Endometrial microvascular endothelial cells (primary cell): Measurements from ENCODE around the gene ADAMTS2. TPM values are rescaled to one million over a fixed set of nuclear protein-coding genes. Genes with fewer than 3 reads are reported as not detected.

Experiments used
- in situ Hi-C: cut with HindIII; loops from 2 replicates; pipeline ENCODE4 v1.10.0; 2017; ENCODE audit warnings: low sequenced_read_pairs, low pct_unique_long_range_greater_than_20kb; ENCODE audit errors: inconsistent ontology term
- total RNA-seq: library from RNA; depleted of rRNA; stranded (reverse); fragments of >200 nt; gene quantifications from one replicate; pipeline ENCODE4 v1.2.3, GENCODE V29; 2015; ENCODE audit errors: inconsistent ontology term

The ADAMTS2 gene
- total RNA-seq, 1 donor from 2014 or later: 2.0 TPM

DNA sequence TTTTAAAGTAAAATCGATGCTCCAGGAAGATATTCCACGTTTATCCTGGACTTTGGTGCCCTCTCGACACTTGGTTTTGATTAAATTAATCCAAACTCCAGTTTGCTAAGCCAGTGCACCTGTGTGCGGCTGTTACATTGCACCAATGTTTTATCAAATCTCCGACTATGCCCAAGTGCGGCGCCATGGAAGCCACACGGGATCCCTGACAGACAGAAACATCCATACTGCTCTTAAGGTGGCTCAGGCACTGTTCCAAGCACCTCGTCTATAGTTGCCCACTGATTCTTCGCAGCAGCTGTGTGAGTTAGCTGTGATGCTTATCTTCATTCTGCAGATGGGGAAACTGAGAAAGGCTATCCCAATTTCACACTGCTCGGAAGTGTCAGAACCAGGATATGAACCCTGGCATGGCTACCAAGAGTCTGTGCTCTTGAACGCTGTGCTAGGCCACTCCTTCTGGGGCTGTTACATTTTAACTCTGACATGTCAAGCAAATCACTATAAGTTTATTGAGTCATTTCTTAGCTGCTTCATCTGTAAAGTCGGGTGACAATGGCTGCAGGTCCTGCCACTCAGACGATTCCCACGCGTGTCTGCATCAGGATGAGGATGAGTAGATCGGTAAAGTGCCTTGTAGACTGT lies 113.0 kb downstream of the ADAMTS2 start:
- in situ Hi-C loops: no loop called here

DNA sequence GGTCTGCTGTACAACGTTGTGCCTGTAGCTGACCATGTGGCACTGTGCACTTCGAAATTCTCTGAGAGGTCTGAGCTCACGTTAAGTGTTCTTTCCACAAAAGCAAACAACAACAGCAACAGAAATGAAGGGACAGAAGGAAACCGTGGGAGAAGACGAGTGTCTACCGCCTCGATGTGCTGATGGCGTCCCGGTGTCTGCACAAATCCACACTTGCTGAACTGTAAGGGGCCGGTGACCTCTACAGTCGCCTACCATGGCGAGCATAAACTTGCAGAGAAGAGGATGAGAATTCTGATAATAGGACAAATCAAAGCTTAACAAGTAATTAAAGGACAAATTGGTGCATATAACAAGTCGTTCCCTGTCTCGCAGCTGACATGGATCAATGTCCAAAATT lies 114.0 kb downstream of the ADAMTS2 start:
- in situ Hi-C loops: no loop called here

DNA sequence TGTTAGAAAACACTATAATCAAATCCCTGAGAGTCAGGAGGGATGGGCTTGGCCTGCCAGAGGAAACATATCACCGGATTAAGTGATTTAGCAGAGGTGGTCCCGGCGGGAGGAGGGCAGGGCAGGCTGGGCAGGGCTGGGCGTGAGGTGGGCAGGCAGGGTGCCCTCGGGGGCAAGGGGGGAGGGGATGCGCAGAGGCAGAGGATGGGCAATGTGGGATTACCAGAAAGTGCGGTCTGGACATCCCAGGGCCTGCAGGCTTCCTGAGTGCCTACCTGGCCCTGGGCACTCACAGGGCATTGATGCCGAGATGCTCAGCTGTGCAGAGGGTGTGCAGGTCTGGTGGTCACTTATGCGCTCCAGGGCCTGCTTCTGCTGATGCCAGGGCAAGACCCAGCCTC lies 115.2 kb downstream of the ADAMTS2 start:
- in situ Hi-C loops: no loop called here

DNA sequence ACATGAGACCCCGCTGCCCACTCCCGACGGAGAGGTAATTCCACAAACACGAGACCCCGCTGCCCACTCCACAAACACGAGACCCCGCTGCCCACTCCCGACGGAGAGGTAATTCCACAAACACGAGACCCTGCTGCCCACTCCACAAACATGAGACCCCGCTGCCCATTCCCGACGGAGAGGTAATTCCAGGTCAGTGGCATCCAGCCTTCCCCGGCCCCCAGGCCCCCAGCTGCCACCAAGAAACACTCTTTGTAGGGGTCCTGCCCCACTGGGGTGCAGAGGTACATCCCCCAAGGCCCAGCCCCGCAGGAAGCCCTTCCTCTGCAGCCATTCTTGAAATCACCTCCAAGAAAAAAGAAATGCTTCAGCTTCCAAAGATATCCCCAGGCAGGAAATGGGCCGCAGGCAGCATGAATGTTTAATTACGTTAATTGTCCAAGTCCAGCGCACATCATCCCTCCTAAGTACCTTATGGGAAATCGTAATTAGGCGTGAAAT lies 115.9 kb downstream of the ADAMTS2 start:
- in situ Hi-C loops: no loop called here

DNA sequence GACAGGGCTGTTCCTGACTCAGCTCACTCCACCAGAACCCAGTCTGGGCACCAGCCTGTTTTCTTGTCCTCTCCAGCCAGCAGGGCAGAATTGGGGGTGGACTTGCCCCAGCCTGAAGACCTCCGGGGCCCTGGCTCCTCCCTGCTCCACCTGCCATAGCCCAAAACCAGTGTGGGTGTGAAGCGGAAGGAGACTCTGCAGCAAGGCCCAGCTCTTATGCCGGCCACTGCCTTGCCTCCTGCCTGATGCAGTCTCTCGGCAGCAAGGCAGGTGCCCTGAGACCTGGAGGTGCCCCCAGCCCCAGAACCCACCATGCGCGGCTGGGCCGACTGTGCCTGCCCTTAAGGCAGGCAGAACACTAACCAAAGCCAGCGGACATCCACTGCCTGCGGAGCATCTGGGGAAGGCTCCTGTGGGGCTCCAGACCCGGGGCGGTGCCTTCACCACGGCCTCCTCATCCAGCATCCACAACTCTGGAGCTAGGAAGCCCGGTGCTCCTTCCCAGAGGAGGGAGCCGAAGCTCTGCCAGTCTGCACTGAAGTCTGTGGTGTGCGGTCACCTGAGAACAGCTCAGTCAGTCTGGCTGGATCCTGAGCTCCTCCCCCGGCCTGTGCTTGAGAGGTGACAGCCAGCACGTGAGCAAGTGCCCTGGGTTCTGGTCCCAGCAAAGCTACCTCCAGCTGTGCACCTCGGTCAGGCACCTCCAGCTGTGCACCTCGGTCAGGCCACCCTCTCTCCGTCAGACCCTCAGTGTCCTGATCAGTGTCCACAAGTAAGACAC lies 116.7 kb downstream of the ADAMTS2 start:
- in situ Hi-C loops: no loop called here

DNA sequence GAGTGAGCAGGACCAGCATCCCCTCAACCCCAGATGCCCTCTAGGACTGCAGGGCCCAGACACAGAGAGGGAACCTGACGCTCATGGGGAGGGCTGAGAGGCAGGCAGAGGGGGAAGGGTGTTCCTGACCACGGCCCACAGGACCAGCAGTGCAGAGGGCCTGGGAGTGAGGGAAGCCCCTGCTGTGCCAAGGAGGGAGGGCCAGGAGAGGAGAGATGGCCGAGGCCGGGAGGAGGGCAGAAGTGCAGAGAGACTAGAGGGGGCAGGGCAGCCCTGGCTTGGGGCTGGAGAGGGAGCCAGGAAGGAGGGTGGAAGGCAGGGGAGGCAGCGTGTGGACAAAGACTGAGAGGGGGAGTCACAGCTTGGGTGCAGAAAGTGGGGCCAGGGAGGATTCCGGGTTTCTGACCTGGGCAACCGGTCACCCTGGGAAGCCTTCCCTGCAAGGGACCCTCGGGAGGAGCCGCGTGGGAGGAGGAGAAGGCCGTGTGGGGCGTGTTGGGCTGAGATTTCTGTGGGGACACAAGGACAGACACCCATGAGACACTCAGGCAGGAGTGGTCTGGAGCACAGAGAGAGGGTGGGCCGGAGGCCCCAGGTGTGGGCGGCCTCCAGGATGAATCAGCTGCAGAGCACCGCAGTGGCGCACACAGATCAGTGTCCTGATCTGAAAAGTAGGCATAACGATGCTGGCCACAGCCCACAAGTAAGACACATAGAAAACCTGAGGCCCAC lies 117.5 kb downstream of the ADAMTS2 start:
- in situ Hi-C loops: no loop called here

DNA sequence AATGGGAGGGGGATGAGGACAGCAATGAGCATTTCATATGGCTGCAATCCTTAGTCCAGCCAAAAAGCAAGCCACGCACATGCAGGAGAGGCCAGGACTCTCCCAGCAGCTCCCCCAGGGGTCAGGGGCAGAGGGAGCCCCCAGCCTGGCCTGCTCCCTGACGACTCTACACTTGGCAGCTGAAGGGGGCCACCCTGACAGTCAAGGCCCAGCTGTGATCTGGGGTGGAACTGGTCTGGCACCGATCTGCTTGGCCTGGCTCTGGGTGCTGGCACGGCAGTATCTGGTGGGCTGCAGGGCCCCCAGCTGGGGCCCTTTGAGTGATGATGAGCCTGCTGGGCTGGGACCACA lies 118.1 kb downstream of the ADAMTS2 start:
- in situ Hi-C loops: no loop called here

DNA sequence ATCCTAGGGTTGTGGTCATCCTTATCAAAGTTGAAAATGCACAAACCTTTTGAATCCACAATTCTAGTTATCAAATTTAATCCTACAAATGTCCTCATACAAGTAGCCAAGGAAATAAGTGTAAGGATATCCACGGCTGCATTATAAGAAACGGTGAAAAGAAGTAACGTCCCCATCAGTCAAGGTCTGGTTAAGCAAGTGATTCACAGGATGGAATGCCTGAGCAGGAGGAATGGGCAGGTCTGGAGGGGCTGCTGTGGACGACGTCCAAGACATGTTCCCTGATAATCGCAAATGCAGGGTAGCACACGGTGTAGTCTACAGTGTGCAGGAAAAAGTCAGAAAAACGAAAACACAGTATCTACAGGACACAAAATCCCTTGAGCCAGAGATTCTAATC lies 118.6 kb downstream of the ADAMTS2 start:
- in situ Hi-C loops: no loop called here

DNA sequence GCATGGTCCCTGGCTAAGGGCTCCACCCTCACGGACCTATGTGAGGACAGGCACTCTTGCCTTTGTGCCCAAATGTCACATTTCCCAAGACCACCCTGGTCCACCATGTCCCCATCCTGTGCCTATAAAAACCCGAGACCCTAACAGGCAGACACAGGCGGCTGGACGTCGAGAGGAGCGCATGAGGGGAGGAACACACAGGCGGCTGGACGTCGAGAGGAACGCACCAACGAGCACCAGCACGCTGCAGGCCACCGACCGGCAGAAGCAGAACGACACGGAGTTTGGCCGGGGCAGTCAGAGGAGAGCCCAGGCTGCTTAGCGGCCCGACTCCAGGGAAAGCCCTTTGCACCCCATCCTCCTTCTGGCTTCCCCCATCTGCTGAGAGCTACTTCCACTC lies 119.9 kb downstream of the ADAMTS2 start:
- in situ Hi-C loops: no loop called here

DNA sequence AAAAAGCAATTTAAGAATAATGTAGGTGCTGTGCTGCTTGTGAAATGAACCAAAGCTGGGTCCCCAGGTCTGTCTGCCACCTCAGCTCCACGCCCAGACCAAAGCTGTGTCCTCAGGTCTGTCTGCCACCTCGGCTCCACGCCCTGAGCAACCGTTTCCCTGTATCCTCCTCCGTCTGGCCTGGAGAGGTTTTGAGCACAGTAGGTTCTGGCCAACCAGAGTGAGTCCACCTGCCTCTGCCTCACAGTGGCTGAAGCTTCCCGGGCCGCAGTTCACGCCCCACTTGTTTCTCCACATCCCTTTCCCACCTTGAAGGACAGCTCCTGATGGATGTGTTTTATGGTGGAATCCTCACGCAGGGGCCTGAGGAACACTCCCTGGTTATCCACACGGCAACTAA lies 120.5 kb downstream of the ADAMTS2 start:
- in situ Hi-C loops: no loop called here

DNA sequence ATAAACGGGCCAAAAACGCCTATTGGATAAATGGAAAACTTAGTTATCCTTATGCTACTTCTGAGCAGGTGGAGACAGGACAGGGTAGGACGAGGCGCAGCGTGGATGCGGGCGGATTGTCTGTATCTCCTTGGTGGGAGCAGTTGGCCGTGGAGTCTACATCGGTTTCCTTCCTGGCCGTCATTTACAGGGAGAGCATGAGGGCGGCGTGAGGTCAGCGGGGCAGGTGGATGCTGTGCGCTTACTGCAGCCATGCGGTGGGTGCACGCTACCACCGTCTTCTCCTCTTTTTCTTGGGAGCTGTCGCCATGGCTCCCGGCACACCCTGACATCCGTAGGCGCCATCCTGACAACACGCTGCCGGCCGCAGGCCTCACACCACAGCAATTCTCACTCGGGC lies 121.3 kb downstream of the ADAMTS2 start:
- in situ Hi-C loops: no loop called here

DNA sequence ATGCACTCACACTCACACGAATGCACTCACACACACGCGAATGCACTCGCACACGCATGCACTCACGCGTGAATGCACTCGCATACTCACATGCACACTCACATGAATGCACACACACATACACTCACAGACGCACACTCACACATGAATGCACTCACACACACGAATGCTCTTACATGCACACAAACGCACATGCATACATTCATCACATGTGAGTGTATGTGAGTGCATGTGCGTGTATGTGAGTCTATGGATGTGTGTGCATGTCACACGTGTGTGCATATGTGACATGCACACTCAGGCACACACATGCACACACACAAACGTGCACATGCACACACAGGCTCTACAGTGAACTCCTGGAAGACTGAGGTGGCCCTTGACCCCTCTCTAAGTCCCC lies 121.7 kb downstream of the ADAMTS2 start:
- in situ Hi-C loops: no loop called here

DNA sequence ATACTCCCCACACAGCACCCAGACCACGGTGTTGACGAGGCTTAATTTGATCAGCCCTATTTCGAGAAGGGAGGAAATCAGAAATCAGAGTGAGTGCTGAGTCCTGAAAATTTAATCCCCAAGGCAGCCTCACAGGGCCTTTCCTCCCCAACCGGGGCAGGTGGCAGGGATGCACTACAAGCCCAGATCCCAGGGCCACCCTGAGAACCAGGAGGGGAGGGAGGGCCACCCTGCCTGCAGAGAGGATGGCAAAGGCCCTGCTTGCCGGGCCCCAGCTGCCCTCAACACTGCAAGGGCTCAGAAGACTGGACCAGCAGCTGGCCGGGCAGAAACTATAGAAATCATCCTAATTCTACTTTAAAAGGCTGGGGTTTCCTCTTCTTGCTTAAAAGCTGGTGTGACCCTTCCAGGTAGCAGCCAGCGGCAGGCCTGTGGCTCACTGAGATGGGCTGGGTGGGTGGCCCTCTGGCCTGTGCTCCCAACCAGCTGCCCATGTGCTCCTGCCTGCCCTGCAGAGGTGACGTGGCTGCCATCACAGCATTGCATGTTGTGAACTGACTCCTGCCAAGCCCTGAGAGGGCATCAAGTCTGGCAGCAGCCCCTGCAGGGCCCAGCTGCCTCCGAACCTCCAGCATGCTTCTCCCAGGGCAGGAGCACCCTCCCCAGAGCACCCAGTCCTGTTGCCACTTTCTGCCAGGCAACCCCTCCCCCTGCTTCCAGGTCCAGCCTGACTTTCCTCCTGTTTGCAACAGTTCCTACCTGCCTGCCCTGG lies 122.8 kb downstream of the ADAMTS2 start:
- in situ Hi-C loops: no loop called here

DNA sequence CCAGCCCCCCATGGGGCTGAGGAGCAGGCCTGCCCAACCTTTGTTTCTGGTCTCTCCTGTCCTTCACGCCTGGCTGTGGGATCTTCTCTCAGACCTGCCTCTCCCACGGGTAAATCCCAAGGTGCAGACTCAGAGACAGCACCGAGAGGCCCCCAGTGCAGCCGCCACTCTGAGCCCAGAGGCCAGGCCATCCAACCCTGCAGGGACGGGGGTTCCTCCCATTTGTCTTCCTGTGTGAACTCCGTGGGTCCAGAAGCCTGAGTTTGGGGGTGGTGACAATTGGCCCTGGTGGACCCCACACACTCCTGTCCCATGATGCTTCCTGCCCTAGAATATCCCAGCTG lies 123.4 kb downstream of the ADAMTS2 start:
- in situ Hi-C loops: no loop called here

DNA sequence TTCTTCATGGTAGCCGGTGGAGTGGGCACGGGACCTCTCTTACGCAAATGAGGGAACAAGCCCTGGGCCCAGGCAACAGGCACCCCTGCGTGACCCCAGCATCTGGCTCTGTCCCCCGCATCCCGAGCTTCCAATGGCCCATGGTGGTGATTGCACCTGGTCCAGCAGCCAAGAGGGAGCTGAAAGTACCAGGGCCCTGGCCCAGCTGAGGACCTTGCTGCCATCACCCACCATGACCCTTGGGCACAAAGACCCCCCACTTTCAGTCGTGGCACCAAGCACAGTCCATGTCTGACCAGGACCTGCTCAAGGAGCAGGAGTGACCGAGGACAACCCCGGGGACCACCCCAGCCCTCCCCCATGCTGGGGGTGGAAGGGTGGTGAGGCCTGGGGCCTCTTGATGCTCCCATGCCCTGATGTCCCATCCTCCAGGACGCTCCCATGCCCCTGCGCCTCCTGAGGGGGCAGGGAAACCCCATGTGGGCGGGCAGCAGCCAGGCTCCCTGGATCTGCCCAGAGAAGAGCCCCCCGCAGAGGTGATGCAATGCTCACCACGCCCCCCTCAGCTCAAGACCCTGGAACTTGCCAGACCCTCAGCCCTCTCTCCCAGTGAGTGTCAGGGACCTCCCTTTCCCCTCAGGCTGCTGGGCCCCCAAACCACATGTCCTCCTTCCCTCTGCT lies 123.9 kb downstream of the ADAMTS2 start:
- in situ Hi-C loops: no loop called here

DNA sequence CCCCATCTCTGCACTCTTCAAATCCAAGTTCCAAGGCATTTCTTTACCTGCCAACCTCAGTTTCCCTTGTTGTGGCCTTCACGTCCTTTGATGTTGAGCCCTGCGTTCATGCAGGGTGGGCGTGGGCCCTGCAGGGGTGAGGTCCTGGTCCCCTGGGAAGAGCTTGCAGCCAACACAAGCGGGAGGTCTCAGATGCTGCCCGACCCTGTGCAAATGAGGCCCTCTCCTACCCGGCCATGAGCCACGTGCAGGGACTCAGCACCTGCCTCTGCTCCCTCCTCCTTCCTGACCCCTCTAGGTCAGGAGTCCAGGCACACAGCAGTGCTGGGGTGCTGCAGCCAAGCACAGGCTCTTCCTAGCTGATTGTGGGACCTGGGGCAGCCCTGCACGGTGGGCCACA lies 124.5 kb downstream of the ADAMTS2 start:
- in situ Hi-C loops: no loop called here

DNA sequence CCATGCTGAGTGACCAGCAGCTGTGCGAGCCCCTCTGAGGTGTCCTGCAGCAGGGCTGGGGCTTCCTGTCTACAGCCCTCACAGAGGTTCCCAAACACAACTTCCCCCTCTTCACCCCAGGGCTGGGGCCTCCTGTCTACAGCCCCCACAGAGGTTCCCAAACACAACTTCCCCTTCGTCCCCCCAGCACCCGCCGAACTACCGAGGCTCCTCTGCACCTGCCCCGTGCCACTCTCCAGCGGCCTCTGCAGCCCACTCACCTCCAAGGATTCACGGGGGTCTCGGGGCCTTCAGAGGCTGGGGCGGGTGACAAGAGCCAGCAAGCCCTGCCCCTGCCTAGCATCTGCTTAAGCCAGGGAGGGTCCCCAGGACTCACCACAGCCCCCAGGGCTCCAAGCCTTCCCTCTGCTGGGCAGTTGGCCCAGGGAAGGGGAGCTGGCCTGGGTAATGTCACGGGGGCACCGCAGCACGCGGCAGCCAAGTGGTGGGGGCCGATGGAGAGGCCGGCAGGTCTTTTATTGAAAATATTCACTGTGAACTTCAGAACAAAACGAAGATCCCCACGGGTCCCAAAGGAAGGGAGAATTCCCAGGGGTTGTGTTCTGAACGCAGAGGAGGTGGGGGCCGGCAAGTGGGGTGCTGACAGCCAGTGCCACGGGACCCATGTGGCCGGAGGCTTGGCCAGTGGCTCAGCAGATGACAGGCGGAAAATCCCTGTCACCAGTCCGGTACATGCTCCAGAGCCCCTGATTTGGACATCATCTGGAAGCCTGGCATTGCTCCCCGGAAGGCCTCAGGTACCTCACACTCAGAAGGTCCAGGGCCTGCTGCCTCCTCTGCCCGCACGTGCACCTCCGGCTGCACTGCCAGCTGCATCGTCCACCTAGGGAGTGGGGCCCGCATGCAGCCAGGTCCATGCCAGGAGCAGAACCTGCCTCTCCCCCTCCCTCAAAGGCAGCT lies 125.3 kb downstream of the ADAMTS2 start:
- in situ Hi-C loops: no loop called here

DNA sequence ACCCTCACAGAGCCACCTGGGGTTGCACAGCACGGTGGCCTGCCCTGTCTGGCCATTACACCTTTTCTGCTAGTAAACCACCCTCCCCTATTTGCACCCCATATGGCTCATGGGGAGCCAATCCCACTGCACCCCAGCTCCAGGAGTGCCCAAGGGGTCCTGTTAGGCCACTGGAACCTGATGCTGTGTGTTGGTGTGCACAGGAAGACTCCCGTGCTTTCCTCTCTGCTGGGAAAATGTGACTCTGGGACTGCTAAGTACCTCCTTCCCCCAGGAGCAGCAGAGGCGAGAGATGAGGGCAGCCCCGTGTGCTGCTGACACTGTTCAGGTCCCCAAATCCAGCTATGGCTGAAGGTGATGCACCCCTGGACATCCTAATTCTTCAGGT lies 126.3 kb downstream of the ADAMTS2 start:
- in situ Hi-C loops: no loop called here
